SH-SY5Y (cell line): ENCODE results near the gene CADPS2.

Source experiments
- GATA2 ChIP-seq: IDR thresholded peaks from 2 replicates; pipeline ENCODE4 v1.6.1; 2011; ENCODE audit warnings: mild to moderate bottlenecking, low read depth, low read length
- GATA3 ChIP-seq: IDR thresholded peaks from 2 replicates; pipeline ENCODE4 v1.6.1; 2011; ENCODE audit warnings: low read depth, mild to moderate bottlenecking, low read length, moderate library complexity

GRCh38 chr7:122600630-122601029, 285.6 kb downstream of the CADPS2 start:
- TF ChIP-seq GATA2 (no peak), GATA3 (no peak)
